Colonic mucosa (tissue), 4 donors: Measurements from ENCODE around the gene SYTL3. TPM values are rescaled to one million over a fixed set of nuclear protein-coding genes. Genes with fewer than 3 reads are reported as not detected.

Experiments
- DNase-seq: peaks from one replicate; pipeline ENCODE4 v3.0.0-alpha.2; 2020
- H3K27ac ChIP-seq: fragments of 200-600 bp; one replicate; pipeline ENCODE4 v1.8.0; 2021
- H3K27me3 ChIP-seq: fragments of 200-600 bp; one replicate; pipeline ENCODE4 v1.8.0; 2021
- H3K36me3 ChIP-seq: fragments of 200-600 bp; one replicate; pipeline ENCODE4 v1.8.0; 2021
- H3K4me1 ChIP-seq: fragments of 200-600 bp; one replicate; pipeline ENCODE4 v1.8.0; 2021; ENCODE audit warnings: mild to moderate bottlenecking
- H3K4me3 ChIP-seq: fragments of 200-600 bp; one replicate; pipeline ENCODE4 v1.8.0; 2021
- H3K9ac ChIP-seq, 2 donors: one replicate each; pipeline ENCODE4 v1.7.0; 2013; ENCODE audit warnings: control low read depth in 2 of 2, low read depth in 2 of 2, low read length in 2 of 2
- H3K9me3 ChIP-seq: fragments of 200-600 bp; one replicate; pipeline ENCODE4 v1.8.0; 2021
- intact Hi-C: fragments of 100-400 bp; cut with DNase I; formaldehyde crosslinking; loops from one replicate; pipeline ENCODE4 v1.14.1; 2022
- total RNA-seq, 2 donors: library from RNA; stranded (reverse); fragmentation: NEBNext Ultra II Directional in 1 of 2; extraction: Animal tissue kit (Norgen Biotek cat#: 25700) in 1 of 2; gene quantifications; one replicate each; pipeline ENCODE4 v1.2.1, GENCODE V29; 2021
- TF ChIP-seq, protein P1 (sequence below): fragments of 200-600 bp; IDR thresholded peaks from one replicate; pipeline ENCODE4 v1.8.0; 2022; ENCODE audit warnings: antibody characterized with exemption, mild to moderate bottlenecking
- donor health status: healthy.
- donor health status: DM: no; HTN: no; CAD: no.
- donor health status: DM: no; HTN: no; CAD: no.

The SYTL3 gene
- total RNA-seq, 2 donors from 2014 or later = 1.1 to 3.1 TPM

DNA sequence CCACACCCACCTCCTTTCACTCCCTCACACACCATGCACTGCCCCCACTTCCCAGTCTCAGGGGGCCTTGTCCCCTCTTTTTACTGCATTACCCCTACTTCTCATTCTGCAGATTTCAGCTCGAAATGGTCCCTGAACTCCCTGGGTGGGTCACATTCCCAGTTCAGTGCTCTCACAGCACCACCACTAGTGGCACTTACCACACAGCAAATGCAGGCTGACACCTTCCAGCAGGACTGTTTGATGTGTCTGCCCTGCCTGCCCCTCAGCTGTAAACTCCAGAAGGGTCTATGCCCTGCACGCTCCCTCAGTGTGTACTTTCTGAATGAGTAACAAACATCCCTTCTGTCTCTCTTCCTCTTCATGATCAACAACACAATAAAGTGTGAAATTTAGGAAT lies 9.3 kb upstream of the SYTL3 start:
- no peak overlapping the region for H3K9ac ChIP-seq

DNA sequence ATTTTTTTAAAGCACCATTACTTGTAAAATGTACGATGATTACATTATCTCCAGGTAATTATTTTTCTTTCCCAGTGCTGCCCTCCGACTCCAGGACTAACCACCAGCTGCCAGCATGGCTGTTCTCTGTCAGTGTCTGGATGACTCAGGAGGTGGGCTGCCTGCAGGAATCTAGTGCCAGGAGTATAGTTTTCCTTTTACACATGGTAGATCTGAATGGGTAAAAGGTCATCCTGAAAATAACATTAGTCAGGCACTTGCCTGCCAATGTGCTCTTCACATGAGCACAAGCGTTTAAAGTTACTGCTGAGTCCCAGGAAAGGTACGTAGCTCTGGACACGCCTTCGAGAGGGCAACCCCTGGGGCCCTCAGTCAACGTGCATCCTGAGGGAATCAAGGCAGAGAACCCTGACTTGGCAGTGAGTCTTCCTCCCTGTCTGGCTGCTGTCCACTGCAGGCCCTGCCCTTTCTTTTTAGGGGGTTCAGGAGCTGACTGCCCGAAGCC lies 7.7 kb upstream of the SYTL3 start:
- H3K27ac ChIP-seq = no peak overlapping the region
- H3K4me1 ChIP-seq = peaks cover 15% of the 10 kb centered on the region
- no peaks in the 10 kb centered on the region for H3K36me3 ChIP-seq
- H3K4me3 ChIP-seq = no peak overlapping the region
- peak; percentile 16 for DNase-seq
- no peaks in the 10 kb centered on the region for H3K9me3 ChIP-seq
- TF ChIP-seq, protein P1, sequence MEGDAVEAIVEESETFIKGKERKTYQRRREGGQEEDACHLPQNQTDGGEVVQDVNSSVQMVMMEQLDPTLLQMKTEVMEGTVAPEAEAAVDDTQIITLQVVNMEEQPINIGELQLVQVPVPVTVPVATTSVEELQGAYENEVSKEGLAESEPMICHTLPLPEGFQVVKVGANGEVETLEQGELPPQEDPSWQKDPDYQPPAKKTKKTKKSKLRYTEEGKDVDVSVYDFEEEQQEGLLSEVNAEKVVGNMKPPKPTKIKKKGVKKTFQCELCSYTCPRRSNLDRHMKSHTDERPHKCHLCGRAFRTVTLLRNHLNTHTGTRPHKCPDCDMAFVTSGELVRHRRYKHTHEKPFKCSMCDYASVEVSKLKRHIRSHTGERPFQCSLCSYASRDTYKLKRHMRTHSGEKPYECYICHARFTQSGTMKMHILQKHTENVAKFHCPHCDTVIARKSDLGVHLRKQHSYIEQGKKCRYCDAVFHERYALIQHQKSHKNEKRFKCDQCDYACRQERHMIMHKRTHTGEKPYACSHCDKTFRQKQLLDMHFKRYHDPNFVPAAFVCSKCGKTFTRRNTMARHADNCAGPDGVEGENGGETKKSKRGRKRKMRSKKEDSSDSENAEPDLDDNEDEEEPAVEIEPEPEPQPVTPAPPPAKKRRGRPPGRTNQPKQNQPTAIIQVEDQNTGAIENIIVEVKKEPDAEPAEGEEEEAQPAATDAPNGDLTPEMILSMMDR = no peak
- no peaks in the 10 kb centered on the region for H3K27me3 ChIP-seq
- no peak overlapping the region for H3K9ac ChIP-seq
- intact Hi-C loops = no loop called here

More for the DNA sequence above, 9.3 kb upstream of the SYTL3 start:
- DNase-seq = peak; percentile 12
- Histone ChIP-seq H3K4me1 (peaks cover 15% of the 10 kb centered on the region), H3K36me3 (no peaks in the 10 kb centered on the region), H3K9me3 (no peaks in the 10 kb centered on the region), H3K4me3 (no peak overlapping the region), H3K27ac (no peak overlapping the region), H3K27me3 (no peaks in the 10 kb centered on the region)
- TF ChIP-seq, protein P1 = no peak
- intact Hi-C loops = no loop called here

DNA sequence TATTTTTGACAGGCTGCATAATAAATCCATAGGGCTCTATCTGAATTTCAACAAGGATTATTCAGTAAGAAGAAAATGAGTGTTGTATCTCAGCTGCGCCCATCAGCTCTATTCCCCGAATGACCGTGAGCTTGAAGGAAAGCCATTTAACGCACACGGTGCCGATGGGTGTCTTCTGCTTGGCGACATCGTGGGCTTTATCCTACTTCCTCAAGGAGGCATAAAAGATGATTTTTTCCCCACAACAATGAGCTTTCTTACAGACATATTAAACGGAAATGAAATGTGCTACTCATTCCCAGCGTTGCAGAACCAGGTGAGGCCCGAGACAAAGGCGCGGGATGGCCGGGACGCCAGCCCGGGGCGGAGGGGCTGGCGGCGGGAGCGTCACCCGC lies 6.0 kb upstream of the SYTL3 start:
- Histone ChIP-seq H3K27me3 (no peaks in the 10 kb centered on the region), H3K4me3 (peak overlapping the region; percentile 88), H3K27ac (peak overlapping the region; percentile 98), H3K4me1 (peaks cover 15% of the 10 kb centered on the region), H3K9me3 (no peaks in the 10 kb centered on the region), H3K36me3 (no peaks in the 10 kb centered on the region), H3K9ac (peak overlapping the region; percentile 88 to 99)
- DNase-seq = no peak
- intact Hi-C loops = no loop called here
- TF ChIP-seq, protein P1 = no peak

DNA sequence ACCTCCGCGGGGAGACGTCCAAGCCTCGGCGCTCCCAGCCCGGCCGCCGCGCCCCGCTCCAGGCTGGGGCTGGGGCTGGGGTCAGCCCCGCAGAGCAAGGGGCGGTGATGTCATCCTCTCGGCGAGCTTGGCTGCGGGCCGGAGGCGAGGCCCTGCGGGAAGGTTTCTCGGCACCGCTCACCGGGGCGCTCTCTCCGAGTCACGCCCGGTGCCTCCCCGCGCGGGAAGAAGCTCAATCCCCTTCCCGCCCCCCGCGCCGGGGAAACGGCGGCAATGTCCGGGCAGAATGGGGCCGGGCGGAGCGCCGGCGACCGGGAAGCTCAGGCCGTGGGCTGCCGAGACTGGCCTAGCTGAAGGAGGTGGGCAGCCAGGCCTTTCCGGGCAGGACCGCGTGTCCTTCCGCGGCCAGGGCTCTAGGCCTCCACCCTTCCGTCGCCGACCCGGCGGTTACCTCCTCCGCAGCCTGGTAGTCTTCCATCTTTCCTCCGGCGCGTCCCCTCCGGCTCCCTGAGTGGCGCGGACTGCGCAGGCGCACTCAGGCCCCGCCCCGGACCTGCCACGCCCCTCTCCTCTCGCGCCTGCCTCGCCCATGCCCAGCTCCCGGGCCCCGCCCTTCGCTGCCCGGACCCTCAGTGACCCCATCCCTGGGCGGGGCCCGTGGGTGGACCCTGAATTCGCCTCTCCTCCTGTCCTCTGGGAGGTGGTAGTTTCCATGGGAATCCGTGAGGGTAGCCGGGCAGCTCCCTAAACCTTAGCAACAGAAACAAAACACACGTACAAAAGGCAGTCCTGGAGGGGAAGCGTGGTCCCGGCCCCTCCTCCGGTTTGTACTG lies 5.4 kb upstream of the SYTL3 start, which contains the start of gene DYNLT1:
Gene DYNLT1, minus strand, starts transcription at position 513 of the 833 bp plus-strand sequence. Its CDS starts 35 bp downstream, at position 478.
- TF ChIP-seq, protein P1 = no peak
- Histone ChIP-seq H3K27ac (peak within 1 kb of the TSS; percentile 98), H3K9ac (peak within 1 kb of the TSS; percentile 88 to 99), H3K4me3 (peak within 1 kb of the TSS; percentile 88), H3K9me3 (no peaks in the 10 kb centered on the region), H3K4me1 (peaks cover 15% of the 10 kb centered on the region), H3K36me3 (no peaks in the 10 kb centered on the region), H3K27me3 (no peaks in the 10 kb centered on the region)
- peak; percentile 96 for DNase-seq
- intact Hi-C loops = no loop called here

DNA sequence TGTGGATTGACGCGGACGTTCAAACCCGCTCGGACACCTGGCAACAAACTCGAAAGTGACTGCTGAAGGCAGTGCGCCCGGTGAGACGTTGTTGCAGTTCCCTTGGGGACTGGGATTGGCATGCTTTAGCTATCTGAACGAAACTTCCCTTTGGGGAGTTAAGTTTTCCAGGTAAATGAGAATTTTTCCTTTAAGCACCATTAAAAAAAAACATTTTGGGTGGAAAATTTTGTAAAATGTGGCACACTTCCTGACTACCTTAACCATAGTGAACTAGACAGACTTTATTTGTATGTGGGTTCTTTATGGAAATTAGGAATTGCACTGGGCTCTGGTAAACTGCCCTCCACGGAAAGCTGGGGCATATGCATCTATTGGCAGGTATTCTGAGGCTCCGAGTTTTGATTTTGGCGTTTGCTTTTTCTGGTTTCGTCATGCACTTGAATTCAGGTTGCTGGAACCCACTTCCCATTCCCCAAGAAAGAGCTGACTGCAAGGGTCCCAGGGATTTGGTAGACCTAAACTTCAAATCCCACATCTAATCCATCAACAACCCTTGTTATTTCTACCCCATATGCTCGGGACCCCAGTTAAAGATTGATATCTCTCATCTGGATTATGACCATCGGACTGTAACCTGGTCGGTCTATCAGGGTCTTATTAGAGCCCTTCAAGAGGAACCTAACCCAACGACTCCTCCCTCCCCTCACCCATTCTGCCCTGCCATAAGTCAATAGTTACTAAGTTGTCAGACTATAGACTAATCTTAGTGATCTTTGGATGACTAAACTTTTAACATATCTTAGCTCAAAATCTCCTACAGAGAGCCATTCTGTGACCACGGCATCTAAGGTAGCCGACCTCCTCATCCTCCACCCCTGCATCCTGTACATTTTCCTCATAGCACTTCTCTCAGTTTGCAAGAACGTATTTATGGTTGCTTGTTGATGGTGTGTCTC lies 4.5 kb upstream of the SYTL3 start:
- Histone ChIP-seq H3K9me3 (no peaks in the 10 kb centered on the region), H3K27ac (peak overlapping the region; percentile 98), H3K9ac (peak overlapping the region; percentile 88 to 99), H3K27me3 (no peaks in the 10 kb centered on the region), H3K36me3 (no peaks in the 10 kb centered on the region), H3K4me3 (peak overlapping the region; percentile 88), H3K4me1 (peaks cover 15% of the 10 kb centered on the region)
- TF ChIP-seq, protein P1 = no peak
- peak; percentile 21 for DNase-seq
- intact Hi-C loops = no loop called here
